Stimulated activated naive B cell treated with anti-CD40 and anti-IgM and Interleukin-4, amounts not matched to agents 10 μg/mL and 1 μg/mL and 100 μg/mL, for 72 hours (primary cell): Measurements from ENCODE around the gene ASTN1.
A peak's percentile ranks its signal among the peaks of the same experiment; 100 is the strongest.

ENCODE experiments used
- ATAC-seq, 2 donors: fragments of 150-1000 bp; cut with Tn5 transposase; replicated peaks; 2 replicates each; pipeline ENCODE4 v1.10.0; 2021; ENCODE audit warnings: moderate library complexity in 1 of 2
- DNase-seq: peaks from one replicate; pipeline ENCODE4 v3.0.0; 2021
- H3K27ac Mint-ChIP-seq: one replicate; pipeline ENCODE4 v1.8.0; 2022; ENCODE audit warnings: mild to moderate bottlenecking, mixed read lengths
- H3K27me3 Mint-ChIP-seq, 2 donors: one replicate each; pipeline ENCODE4 v1.8.0; 2022; ENCODE audit warnings: mixed read lengths in 2 of 2
- H3K36me3 Mint-ChIP-seq, 2 donors: one replicate each; pipeline ENCODE4 v1.8.0; 2022; ENCODE audit warnings: mixed read lengths in 2 of 2, mild to moderate bottlenecking in 1 of 2
- H3K4me1 Mint-ChIP-seq, 2 donors: one replicate each; pipeline ENCODE4 v1.8.0; 2022; ENCODE audit warnings: mixed read lengths in 2 of 2, mild to moderate bottlenecking in 1 of 2
- H3K4me3 Mint-ChIP-seq, 2 donors: one replicate each; pipeline ENCODE4 v1.8.0; 2022; ENCODE audit warnings: mild to moderate bottlenecking in 2 of 2, mixed read lengths in 2 of 2, moderate library complexity in 1 of 2
- H3K9me3 Mint-ChIP-seq, 2 donors: one replicate each; pipeline ENCODE4 v1.8.0; 2022; ENCODE audit warnings: mixed read lengths in 2 of 2, mild to moderate bottlenecking in 1 of 2

Gene ASTN1

GRCh38 chr1:176904057-176904751 lies 260.3 kb downstream of the ASTN1 start:
- H3K27me3 Mint-ChIP-seq, result peaks cover 20 to 34% of the 10 kb centered on the region in 2 donors

GRCh38 chr1:176903474-176903873 lies 261.0 kb downstream of the ASTN1 start:
- Mint-ChIP-seq H3K36me3 (no peaks in the 10 kb centered on the region), H3K27me3 (peaks cover 20 to 39% of the 10 kb centered on the region in 2 donors), H3K4me1 (no peaks in the 10 kb centered on the region), H3K4me3 (no peak overlapping the region), H3K27ac (no peak overlapping the region), H3K9me3 (no peaks in the 10 kb centered on the region)
- DNase-seq (no peak), ATAC-seq (no peak)

More at GRCh38 chr1:176904057-176904751, 260.3 kb downstream of the ASTN1 start:
- Mint-ChIP-seq H3K4me1 (no peaks in the 10 kb centered on the region), H3K4me3 (no peak overlapping the region), H3K36me3 (no peaks in the 10 kb centered on the region), H3K27ac (no peak overlapping the region), H3K9me3 (no peaks in the 10 kb centered on the region)
- ATAC-seq (no peak), DNase-seq (no peak)

GRCh38 chr1:176899321-176899720 lies 265.2 kb downstream of the ASTN1 start:
- H3K4me1 Mint-ChIP-seq, result peaks cover 6 to 9% of the 10 kb centered on the region in 2 donors
- DNase-seq, result no peak
- no peak overlapping the region for H3K27ac Mint-ChIP-seq
- no peak overlapping the region for H3K4me3 Mint-ChIP-seq
- ATAC-seq, result no peak
- H3K36me3 Mint-ChIP-seq, result no peaks in the 10 kb centered on the region
- H3K9me3 Mint-ChIP-seq, result no peaks in the 10 kb centered on the region
- H3K27me3 Mint-ChIP-seq, result peaks cover 24 to 34% of the 10 kb centered on the region in 2 donors

GRCh38 chr1:176897350-176898236 lies 266.9 kb downstream of the ASTN1 start:
- Mint-ChIP-seq H3K27ac (no peak overlapping the region), H3K4me3 (no peak overlapping the region), H3K36me3 (no peaks in the 10 kb centered on the region), H3K4me1 (peaks cover 6 to 9% of the 10 kb centered on the region in 2 donors), H3K27me3 (peaks cover 18 to 21% of the 10 kb centered on the region in 2 donors), H3K9me3 (no peaks in the 10 kb centered on the region)
- DNase-seq, result no peak
- ATAC-seq, result peak; percentile 70 to 75

- Mint-ChIP-seq H3K27me3 (peaks cover 17 to 21% of the 10 kb centered on the region in 2 donors), H3K4me3 (no peak overlapping the region), H3K36me3 (no peaks in the 10 kb centered on the region), H3K27ac (no peak overlapping the region), H3K9me3 (no peaks in the 10 kb centered on the region), H3K4me1 (peaks cover 6 to 9% of the 10 kb centered on the region in 2 donors)
- DNase-seq (no peak), ATAC-seq (no peak)
These were observed 268.3 kb downstream of the ASTN1 start for GRCh38 chr1:176896216-176896615.

GRCh38 chr1:176894450-176894849 lies 270.1 kb downstream of the ASTN1 start:
- Mint-ChIP-seq H3K4me3 (no peak overlapping the region), H3K9me3 (no peaks in the 10 kb centered on the region), H3K4me1 (peaks cover 6 to 9% of the 10 kb centered on the region in 2 donors), H3K27me3 (peaks cover 18 to 29% of the 10 kb centered on the region in 2 donors), H3K27ac (no peak overlapping the region), H3K36me3 (no peaks in the 10 kb centered on the region)
- ATAC-seq, result no peak
- DNase-seq, result no peak

GRCh38 chr1:176893625-176894352 lies 270.7 kb downstream of the ASTN1 start:
- DNase-seq (no peak), ATAC-seq (no peak)
- Mint-ChIP-seq H3K27me3 (peaks cover 18 to 27% of the 10 kb centered on the region in 2 donors), H3K27ac (no peak overlapping the region), H3K4me1 (peaks cover 6 to 9% of the 10 kb centered on the region in 2 donors), H3K4me3 (no peak overlapping the region), H3K36me3 (no peaks in the 10 kb centered on the region), H3K9me3 (no peaks in the 10 kb centered on the region)

GRCh38 chr1:176888471-176889032 lies 276.0 kb downstream of the ASTN1 start:
- Mint-ChIP-seq H3K27ac (no peak overlapping the region), H3K27me3 (peaks cover 15 to 22% of the 10 kb centered on the region in 2 donors), H3K9me3 (no peaks in the 10 kb centered on the region), H3K4me3 (no peak overlapping the region), H3K36me3 (no peaks in the 10 kb centered on the region), H3K4me1 (no peaks in the 10 kb centered on the region)
- DNase-seq (no peak), ATAC-seq (no peak)

- DNase-seq (no peak), ATAC-seq (no peak)
- H3K4me1 Mint-ChIP-seq, result peaks cover 0 to 2% of the 10 kb centered on the region in 2 donors
- H3K27me3 Mint-ChIP-seq, result peaks cover 15 to 21% of the 10 kb centered on the region in 2 donors
- H3K4me3 Mint-ChIP-seq, result no peak overlapping the region
- no peak overlapping the region for H3K27ac Mint-ChIP-seq
- no peaks in the 10 kb centered on the region for H3K36me3 Mint-ChIP-seq
- no peaks in the 10 kb centered on the region for H3K9me3 Mint-ChIP-seq
These were observed 278.8 kb downstream of the ASTN1 start for GRCh38 chr1:176885751-176886150.

GRCh38 chr1:176885341-176885740 lies 279.2 kb downstream of the ASTN1 start:
- Mint-ChIP-seq H3K27me3 (peaks cover 15 to 21% of the 10 kb centered on the region in 2 donors), H3K4me1 (peaks cover 0 to 2% of the 10 kb centered on the region in 2 donors), H3K4me3 (no peak overlapping the region), H3K27ac (no peak overlapping the region), H3K9me3 (no peaks in the 10 kb centered on the region), H3K36me3 (no peaks in the 10 kb centered on the region)
- DNase-seq, result no peak
- no peak for ATAC-seq

- Mint-ChIP-seq H3K27me3 (peaks cover 10 to 17% of the 10 kb centered on the region in 2 donors), H3K36me3 (no peaks in the 10 kb centered on the region), H3K4me1 (peaks cover 0 to 2% of the 10 kb centered on the region in 2 donors), H3K4me3 (no peak overlapping the region), H3K9me3 (no peaks in the 10 kb centered on the region), H3K27ac (no peak overlapping the region)
- ATAC-seq (no peak), DNase-seq (no peak)
These were observed 279.6 kb downstream of the ASTN1 start for GRCh38 chr1:176884911-176885310.

- Mint-ChIP-seq H3K27ac (no peak overlapping the region), H3K27me3 (peaks cover 6 to 17% of the 10 kb centered on the region in 2 donors), H3K4me3 (no peak overlapping the region), H3K9me3 (no peaks in the 10 kb centered on the region), H3K36me3 (no peaks in the 10 kb centered on the region), H3K4me1 (peaks cover 0 to 2% of the 10 kb centered on the region in 2 donors)
- ATAC-seq (no peak), DNase-seq (no peak)
These were observed 280.2 kb downstream of the ASTN1 start for GRCh38 chr1:176884286-176884685.

GRCh38 chr1:176880955-176881595 lies 283.4 kb downstream of the ASTN1 start:
- DNase-seq, result no peak
- Mint-ChIP-seq H3K36me3 (no peaks in the 10 kb centered on the region), H3K4me1 (peaks cover 0 to 2% of the 10 kb centered on the region in 2 donors), H3K27ac (no peak overlapping the region), H3K27me3 (peaks cover 0 to 11% of the 10 kb centered on the region in 2 donors), H3K4me3 (no peak overlapping the region), H3K9me3 (no peaks in the 10 kb centered on the region)
- peak in 1 of 2 donors; percentile 38 for ATAC-seq
